Germinal center (tissue), 1 donor: ENCODE measurements around the gene RNFT1.
"Not testable (repeated sequence)": the region's sequence is repeated elsewhere in the genome, so short reads cannot be mapped to it uniquely, and the experiment has no call there.

Experiments
- DNase-seq: peaks from one replicate; pipeline ENCODE4 v3.0.0; 2012; ENCODE audit warnings: mixed read lengths, low spot score

Gene RNFT1

DNA sequence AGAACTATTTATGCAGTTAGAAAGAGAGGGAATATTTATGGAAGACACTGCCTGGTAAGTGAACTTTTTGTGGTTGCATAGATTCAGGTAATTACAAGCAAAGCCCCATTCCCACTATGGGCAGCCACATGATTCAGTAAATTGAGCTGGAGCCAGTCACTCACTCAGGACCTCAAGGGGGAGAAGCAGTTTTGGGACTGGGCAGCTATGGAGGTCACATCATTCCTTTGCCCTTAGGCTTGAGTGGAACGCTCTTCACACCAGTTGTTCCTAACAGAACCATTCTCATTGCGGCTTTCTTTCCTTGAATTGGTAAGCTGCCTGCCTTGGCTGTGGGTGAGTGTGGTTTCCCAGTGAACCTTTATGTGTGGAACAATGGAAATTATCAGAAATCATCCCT lies 34.4 kb downstream of the RNFT1 start:
- not testable (repeated sequence) for DNase-seq

DNA sequence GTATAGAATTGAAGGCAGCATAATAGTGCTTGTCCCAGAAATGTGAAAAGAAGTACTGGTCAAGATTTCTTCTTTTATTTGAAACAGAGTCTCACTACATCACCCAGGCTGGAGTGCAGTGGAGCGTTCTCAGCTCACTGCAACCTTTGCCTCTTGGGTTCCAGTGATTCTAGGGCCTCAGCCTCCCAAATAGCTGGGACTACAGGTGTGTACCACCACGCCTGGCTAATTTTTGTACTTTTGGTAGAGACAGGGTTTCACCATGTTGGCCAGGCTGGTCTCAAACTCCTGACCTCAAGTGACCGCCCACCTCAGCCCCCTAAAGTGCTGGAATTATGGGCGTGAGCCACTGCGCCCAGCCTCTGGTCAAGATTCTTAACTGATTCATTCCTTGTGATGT lies 43.9 kb downstream of the RNFT1 start:
- not testable (repeated sequence) for DNase-seq

DNA sequence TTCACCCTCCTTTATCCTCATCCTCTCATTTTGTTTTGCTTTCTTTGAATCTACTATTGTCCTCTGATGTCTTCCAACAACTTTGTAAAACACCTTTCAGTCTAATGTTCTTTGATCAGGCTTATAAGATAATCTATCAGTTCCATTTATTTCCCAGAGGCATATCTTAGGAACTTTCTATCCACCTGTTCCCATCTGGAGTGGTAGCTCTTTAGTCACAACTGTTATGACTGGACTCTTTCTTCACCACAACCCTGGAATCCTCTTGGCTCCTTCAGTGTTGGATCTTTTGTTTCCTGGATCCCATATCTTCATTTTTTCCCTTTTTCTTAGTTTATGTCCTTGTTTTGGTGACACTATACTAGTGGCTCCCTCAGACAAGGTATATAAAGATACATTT lies 48.1 kb downstream of the RNFT1 start:
- DNase-seq: no peak

DNA sequence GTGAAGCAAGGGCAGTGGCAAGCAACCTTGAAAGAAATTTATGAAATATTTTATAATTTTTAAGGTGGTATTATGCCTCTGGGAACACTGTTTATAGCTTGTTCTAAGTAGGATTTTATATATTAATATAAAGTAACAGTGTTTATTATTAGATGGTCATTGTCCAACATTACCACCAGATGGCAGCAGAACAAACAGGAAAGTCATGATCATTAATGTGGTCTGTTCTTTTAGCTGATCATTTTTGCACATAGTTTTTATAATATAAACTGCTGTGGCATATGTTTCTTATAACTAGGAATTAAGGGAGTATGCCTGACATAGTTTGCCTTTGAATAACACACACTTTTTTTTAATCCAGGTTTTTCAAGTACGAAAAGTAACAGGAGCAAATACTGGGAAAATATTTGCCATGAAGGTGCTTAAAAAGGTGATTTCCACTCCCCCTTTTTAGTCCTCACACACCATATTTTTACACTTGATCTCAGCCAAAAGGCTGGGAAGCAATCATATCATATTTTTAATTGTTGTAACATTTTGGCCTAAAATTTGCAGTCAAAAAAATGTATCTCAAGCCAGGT lies 50.2 kb downstream of the RNFT1 start:
- peak; percentile 65 for DNase-seq

DNA sequence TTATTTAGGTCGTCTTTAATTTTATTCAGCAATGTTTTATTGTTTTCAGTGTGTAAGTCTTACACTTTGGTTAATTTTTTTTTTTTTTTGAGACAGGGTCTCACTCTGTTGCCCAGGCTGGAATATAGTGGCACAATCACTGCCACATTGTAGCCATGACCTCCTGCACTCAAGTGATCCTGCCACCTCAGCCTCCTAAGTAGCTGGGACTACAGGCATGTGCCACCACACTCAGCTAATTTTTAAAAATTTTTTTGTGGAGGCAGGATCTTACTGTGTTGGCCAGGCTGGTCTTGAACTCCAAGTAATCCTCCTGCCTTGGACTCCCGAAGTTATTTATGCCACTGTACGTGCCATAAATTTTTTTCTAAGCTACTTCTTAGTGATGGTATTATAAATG lies 57.1 kb downstream of the RNFT1 start:
- DNase-seq: no peak

DNA sequence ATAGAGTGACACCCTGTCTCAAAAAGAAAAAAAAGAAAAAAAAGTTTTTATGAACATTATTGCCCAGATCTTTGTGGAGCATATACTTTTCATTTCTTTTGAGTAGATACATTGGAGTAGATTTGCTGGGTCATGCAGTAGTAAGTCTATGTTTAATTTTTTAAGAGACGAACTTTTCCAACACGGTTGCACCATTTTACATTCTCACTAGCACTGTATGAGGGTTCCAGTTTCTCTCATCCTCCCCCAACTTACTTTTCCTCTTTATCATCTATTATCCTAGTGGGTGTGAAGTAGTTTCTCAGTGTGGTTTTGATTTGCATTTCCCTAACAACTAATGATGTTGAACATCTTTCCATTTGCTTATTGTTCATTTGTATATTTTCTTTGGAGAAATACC lies 61.1 kb downstream of the RNFT1 start:
- no peak for DNase-seq
